ENCODE data around the gene GTF2B.

DNA sequence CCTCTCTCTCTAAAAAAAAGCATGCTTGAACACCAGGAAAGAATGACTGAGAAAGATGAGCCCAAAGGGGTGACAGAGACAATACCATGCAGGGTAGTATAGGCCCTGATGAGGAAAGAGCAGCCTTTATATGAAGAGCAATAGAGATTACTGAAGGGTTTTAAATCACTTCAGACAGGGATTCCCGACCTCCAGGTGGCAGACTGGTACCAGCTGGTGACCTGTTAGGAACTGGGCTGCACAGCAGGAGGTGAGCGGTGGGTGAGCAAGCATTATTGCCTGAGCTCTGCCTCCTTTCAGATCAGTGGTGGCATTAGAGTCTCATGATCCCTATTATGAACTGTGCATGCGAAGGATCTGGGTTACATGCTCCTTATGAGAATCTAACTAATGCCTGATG, 30.8 kb upstream of the GTF2B start:
- TF ChIP-seq, protein P1, sequence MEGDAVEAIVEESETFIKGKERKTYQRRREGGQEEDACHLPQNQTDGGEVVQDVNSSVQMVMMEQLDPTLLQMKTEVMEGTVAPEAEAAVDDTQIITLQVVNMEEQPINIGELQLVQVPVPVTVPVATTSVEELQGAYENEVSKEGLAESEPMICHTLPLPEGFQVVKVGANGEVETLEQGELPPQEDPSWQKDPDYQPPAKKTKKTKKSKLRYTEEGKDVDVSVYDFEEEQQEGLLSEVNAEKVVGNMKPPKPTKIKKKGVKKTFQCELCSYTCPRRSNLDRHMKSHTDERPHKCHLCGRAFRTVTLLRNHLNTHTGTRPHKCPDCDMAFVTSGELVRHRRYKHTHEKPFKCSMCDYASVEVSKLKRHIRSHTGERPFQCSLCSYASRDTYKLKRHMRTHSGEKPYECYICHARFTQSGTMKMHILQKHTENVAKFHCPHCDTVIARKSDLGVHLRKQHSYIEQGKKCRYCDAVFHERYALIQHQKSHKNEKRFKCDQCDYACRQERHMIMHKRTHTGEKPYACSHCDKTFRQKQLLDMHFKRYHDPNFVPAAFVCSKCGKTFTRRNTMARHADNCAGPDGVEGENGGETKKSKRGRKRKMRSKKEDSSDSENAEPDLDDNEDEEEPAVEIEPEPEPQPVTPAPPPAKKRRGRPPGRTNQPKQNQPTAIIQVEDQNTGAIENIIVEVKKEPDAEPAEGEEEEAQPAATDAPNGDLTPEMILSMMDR (IDR thresholded peaks at IDR 0.05) = no peak
- TF ChIP-seq POLR2A (IDR thresholded peaks at IDR 0.05) = no peak
